ENCODE measurements around the gene CXADR.

The CXADR gene

GRCh38 chr21:17575076-17575475 lies 62.2 kb downstream of the CXADR start:
- in situ Hi-C loops (cut with MboI; ENCODE audit: low pct_unique_long_range_greater_than_20kb, low sequenced_read_pairs, unreplicated experiment) = loop anchor here (25.0 kb wide), 1 partner anchor 188 kb away; no protein-coding TSS in a partner anchor
- TF ChIP-seq, protein P1, sequence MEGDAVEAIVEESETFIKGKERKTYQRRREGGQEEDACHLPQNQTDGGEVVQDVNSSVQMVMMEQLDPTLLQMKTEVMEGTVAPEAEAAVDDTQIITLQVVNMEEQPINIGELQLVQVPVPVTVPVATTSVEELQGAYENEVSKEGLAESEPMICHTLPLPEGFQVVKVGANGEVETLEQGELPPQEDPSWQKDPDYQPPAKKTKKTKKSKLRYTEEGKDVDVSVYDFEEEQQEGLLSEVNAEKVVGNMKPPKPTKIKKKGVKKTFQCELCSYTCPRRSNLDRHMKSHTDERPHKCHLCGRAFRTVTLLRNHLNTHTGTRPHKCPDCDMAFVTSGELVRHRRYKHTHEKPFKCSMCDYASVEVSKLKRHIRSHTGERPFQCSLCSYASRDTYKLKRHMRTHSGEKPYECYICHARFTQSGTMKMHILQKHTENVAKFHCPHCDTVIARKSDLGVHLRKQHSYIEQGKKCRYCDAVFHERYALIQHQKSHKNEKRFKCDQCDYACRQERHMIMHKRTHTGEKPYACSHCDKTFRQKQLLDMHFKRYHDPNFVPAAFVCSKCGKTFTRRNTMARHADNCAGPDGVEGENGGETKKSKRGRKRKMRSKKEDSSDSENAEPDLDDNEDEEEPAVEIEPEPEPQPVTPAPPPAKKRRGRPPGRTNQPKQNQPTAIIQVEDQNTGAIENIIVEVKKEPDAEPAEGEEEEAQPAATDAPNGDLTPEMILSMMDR (IDR thresholded peaks at IDR 0.05; ENCODE audit: extremely low read depth, insufficient read depth, missing control alignments) = no peak

DNA sequence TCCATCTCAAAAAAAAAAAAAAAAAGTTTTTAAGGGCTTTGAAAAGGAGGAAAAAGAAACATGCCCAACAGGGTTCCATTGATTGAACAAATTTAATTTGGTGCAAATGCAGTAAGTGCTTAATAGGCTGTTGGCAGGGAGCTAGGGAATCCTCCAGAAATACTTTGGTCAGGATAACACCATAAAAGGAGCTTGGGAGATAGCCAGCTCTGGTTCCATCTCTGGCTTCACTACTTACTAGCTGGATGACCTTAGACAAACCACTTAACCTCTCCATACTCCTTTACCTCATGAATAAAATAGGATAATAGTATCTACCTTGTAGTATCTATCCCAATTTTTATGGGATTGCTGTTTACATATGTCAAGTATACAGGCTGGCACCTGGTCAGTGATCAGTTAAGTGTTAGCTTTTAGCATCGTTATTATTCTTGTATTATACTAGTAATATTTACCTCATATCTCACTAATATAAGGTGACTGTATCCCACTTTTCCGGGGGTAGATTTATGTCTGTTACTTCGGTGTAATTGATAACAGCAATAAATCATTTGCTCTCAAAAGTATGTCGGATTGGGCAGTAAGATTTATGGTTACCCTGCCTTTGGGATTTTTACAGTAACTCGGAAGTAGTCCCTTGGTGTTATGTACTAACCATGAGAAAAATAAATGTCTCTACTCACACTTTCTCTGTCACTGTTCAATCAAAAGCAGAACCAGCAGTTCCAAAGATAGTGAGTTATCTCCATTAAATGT lies 63.4 kb downstream of the CXADR start:
- in situ Hi-C loops (cut with MboI; ENCODE audit: low pct_unique_long_range_greater_than_20kb, low sequenced_read_pairs, unreplicated experiment) = loop anchor here (25.0 kb wide), 1 partner anchor 189 kb away; no protein-coding TSS in a partner anchor
- TF ChIP-seq, protein P1 (IDR thresholded peaks at IDR 0.05; ENCODE audit: extremely low read depth, insufficient read depth, missing control alignments) = no peak
- DNase-seq (ENCODE audit: low spot score) = no peak

More at GRCh38 chr21:17575076-17575475, 62.2 kb downstream of the CXADR start:
- DNase-seq (ENCODE audit: low spot score) = no peak

DNA sequence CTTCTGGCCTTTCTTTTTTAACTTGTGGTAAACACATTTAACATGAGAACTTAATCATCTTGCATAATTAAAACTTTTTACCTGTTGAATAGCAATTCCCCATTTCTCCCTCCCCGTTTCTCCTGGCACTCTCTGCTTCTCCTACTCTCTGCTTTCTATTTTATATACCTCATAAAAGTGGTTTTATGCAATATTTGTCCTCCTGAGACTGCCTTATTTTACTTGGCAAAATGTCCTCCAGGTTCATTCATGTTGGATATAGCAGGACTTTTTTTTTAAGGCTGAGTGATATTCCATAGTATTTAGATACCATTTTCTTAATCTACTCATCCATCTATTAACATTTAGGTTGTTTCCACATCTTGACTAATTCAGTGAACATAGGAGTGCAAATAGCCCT lies 64.9 kb downstream of the CXADR start:
- TF ChIP-seq, protein P1 (IDR thresholded peaks at IDR 0.05; ENCODE audit: extremely low read depth, insufficient read depth, missing control alignments) = no peak
- in situ Hi-C loops (cut with MboI; ENCODE audit: low pct_unique_long_range_greater_than_20kb, low sequenced_read_pairs, unreplicated experiment) = loop anchor here (25.0 kb wide), 1 partner anchor 190 kb away; no protein-coding TSS in a partner anchor
- no peak for DNase-seq (ENCODE audit: low spot score)

DNA sequence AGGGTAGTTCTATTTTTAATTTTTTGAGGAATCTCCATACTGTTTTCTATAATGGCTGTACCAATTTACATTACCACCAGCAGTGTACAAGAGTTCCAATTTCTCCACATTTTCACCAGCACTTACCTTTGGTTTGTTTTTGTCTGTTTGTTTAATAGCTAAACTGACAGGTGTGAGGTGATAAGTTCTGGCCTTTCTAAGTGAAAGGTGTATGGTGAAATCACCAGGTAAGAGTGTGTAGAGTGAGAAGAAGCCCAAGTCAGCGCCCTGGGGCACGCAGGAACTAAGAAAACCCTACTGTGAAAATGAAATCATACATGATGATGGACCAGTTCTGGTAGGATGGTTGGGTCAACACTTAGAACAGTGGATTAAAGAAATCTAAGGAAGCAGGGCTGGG lies 65.3 kb downstream of the CXADR start:
- in situ Hi-C loops (cut with MboI; ENCODE audit: low pct_unique_long_range_greater_than_20kb, low sequenced_read_pairs, unreplicated experiment) = loop anchor here (25.0 kb wide), 1 partner anchor 191 kb away; no protein-coding TSS in a partner anchor
- TF ChIP-seq, protein P1 (IDR thresholded peaks at IDR 0.05; ENCODE audit: extremely low read depth, insufficient read depth, missing control alignments) = no peak
- no peak for DNase-seq (ENCODE audit: low spot score)

DNA sequence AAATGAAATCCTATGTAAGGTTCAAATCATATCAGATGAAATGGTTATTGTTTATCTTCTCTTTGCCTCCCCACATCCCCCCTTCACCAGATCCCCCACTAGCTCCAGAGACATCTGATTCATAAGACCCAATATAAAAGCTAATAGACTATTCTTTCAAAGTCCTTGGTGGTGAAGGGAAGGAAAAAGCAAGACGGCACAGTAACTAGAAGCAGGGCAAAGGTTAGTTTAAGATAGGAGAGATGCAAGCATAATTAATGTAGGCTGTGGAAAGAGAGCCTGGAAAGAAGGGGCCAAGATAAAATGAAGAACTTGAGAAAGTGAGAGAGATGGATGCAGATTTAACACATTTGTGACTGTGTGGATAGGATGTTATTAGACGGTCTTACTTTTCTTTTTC lies 66.0 kb downstream of the CXADR start:
- in situ Hi-C loops (cut with MboI; ENCODE audit: low pct_unique_long_range_greater_than_20kb, low sequenced_read_pairs, unreplicated experiment) = loop anchor here (25.0 kb wide), 1 partner anchor 192 kb away; no protein-coding TSS in a partner anchor
- TF ChIP-seq, protein P1 (IDR thresholded peaks at IDR 0.05; ENCODE audit: extremely low read depth, insufficient read depth, missing control alignments) = no peak
- no peak for DNase-seq (ENCODE audit: low spot score)

GRCh38 chr21:17580319-17580718 lies 67.5 kb downstream of the CXADR start:
- no peak for DNase-seq (ENCODE audit: low spot score)
- TF ChIP-seq, protein P1 (IDR thresholded peaks at IDR 0.05; ENCODE audit: extremely low read depth, insufficient read depth, missing control alignments) = no peak
- in situ Hi-C loops (cut with MboI; ENCODE audit: low pct_unique_long_range_greater_than_20kb, low sequenced_read_pairs, unreplicated experiment) = loop anchor here (25.0 kb wide), 1 partner anchor 193 kb away; no protein-coding TSS in a partner anchor

Measured in GM13977 (cell line).